Measurements from ENCODE around the gene UNC13C.

The UNC13C gene

GRCh38 chr15:54594115-54594514 is 615.9 kb downstream of the UNC13C start:
- H3K27me3 ChIP-seq: no peaks in the 10 kb centered on the region
- H3K4me2 ChIP-seq: no peak overlapping the region
- no peaks in the 10 kb centered on the region for H3K4me1 ChIP-seq
- H3K9ac ChIP-seq: no peak overlapping the region
- no peaks in the 10 kb centered on the region for H4K20me1 ChIP-seq
- peaks cover 0 to 23% (median 10%) of the 10 kb centered on the region in 11 experiments; a peak in 6 of 22 replicates for H3K9me3 ChIP-seq (replicated peaks in 1 of 11)
- no peak overlapping the region for H3K4me3 ChIP-seq
- no peaks in the 10 kb centered on the region for H3K36me3 ChIP-seq
- TF ChIP-seq Cebpa-rat (IDR thresholded peaks at IDR 0.05): no peak
- no peak overlapping the region for H3K27ac ChIP-seq

- no peak overlapping the region for H3K4me3 ChIP-seq
- no peak overlapping the region for H3K9ac ChIP-seq
- H3K27me3 ChIP-seq: no peaks in the 10 kb centered on the region
- TF ChIP-seq Cebpa-rat (IDR thresholded peaks at IDR 0.05): no peak
- H3K36me3 ChIP-seq: no peaks in the 10 kb centered on the region
- no peak overlapping the region for H3K4me2 ChIP-seq
- no peaks in the 10 kb centered on the region for H4K20me1 ChIP-seq
- H3K27ac ChIP-seq: no peak overlapping the region
- 0 out of 22 replicates have a peak, but pooled peaks cover 0 to 5% (median 0%) of the 10 kb centered on the region in 11 experiments for H3K9me3 ChIP-seq (replicated peaks in 1 of 11)
- no peaks in the 10 kb centered on the region for H3K4me1 ChIP-seq
These were observed 621.1 kb downstream of the UNC13C start for GRCh38 chr15:54599386-54599785.

GRCh38 chr15:54605043-54605442 is 626.8 kb downstream of the UNC13C start:
- Histone ChIP-seq H3K36me3 (no peaks in the 10 kb centered on the region), H4K20me1 (no peaks in the 10 kb centered on the region)

GRCh38 chr15:54605556-54605955 is 627.3 kb downstream of the UNC13C start:
- peaks cover 0 to 17% (median 0%) of the 10 kb centered on the region in 11 experiments; a peak in 8 of 22 replicates for H3K9me3 ChIP-seq (replicated peaks in 1 of 11)
- no peak overlapping the region for H3K4me2 ChIP-seq
- no peak overlapping the region for H3K4me3 ChIP-seq
- H3K27me3 ChIP-seq: no peaks in the 10 kb centered on the region
- H3K4me1 ChIP-seq: no peaks in the 10 kb centered on the region
- H4K20me1 ChIP-seq: no peaks in the 10 kb centered on the region
- no peak overlapping the region for H3K27ac ChIP-seq
- TF ChIP-seq Cebpa-rat (IDR thresholded peaks at IDR 0.05): no peak
- H3K9ac ChIP-seq: no peak overlapping the region
- no peaks in the 10 kb centered on the region for H3K36me3 ChIP-seq

More at GRCh38 chr15:54605043-54605442, 626.8 kb downstream of the UNC13C start:
- H3K4me2 ChIP-seq: no peak overlapping the region
- H3K4me1 ChIP-seq: no peaks in the 10 kb centered on the region
- H3K9me3 ChIP-seq (replicated peaks in 1 of 11): peaks cover 0 to 12% (median 0%) of the 10 kb centered on the region in 11 experiments; a peak in 7 of 22 replicates
- no peaks in the 10 kb centered on the region for H3K27me3 ChIP-seq
- H3K27ac ChIP-seq: no peak overlapping the region
- no peak for TF ChIP-seq Cebpa-rat (IDR thresholded peaks at IDR 0.05)
- no peak overlapping the region for H3K4me3 ChIP-seq
- H3K9ac ChIP-seq: no peak overlapping the region

GRCh38 chr15:54608876-54609835 is 630.9 kb downstream of the UNC13C start:
- peaks cover 4 to 12% (median 8%) of the 10 kb centered on the region in 10 experiments; a peak in 17 of 20 replicates for H3K4me1 ChIP-seq
- H4K20me1 ChIP-seq: no peaks in the 10 kb centered on the region
- H3K27me3 ChIP-seq: no peaks in the 10 kb centered on the region
- no peak overlapping the region for H3K27ac ChIP-seq
- peaks cover 0 to 18% (median 0%) of the 10 kb centered on the region in 11 experiments; a peak in 8 of 22 replicates for H3K9me3 ChIP-seq (replicated peaks in 1 of 11)
- H3K4me2 ChIP-seq: no peak overlapping the region
- no peak for TF ChIP-seq Cebpa-rat (IDR thresholded peaks at IDR 0.05)
- H3K4me3 ChIP-seq: no peak overlapping the region
- no peak overlapping the region for H3K9ac ChIP-seq
- no peaks in the 10 kb centered on the region for H3K36me3 ChIP-seq

GRCh38 chr15:54618120-54618519 is 639.9 kb downstream of the UNC13C start:
- no peak overlapping the region for H3K27ac ChIP-seq
- no peaks in the 10 kb centered on the region for H3K27me3 ChIP-seq
- no peak overlapping the region for H3K9ac ChIP-seq
- no peak for TF ChIP-seq Cebpa-rat (IDR thresholded peaks at IDR 0.05)
- peaks cover 4 to 12% (median 8%) of the 10 kb centered on the region in 10 experiments; a peak in 15 of 20 replicates for H3K4me1 ChIP-seq
- H4K20me1 ChIP-seq: no peaks in the 10 kb centered on the region
- H3K9me3 ChIP-seq (replicated peaks in 1 of 11): no peaks in the 10 kb centered on the region
- H3K36me3 ChIP-seq: no peaks in the 10 kb centered on the region
- H3K4me2 ChIP-seq: no peak overlapping the region
- no peak overlapping the region for H3K4me3 ChIP-seq

GRCh38 chr15:54619180-54619579 is 640.9 kb downstream of the UNC13C start:
- no peaks in the 10 kb centered on the region for H4K20me1 ChIP-seq
- no peak overlapping the region for H3K4me2 ChIP-seq
- no peaks in the 10 kb centered on the region for H3K27me3 ChIP-seq
- H3K9me3 ChIP-seq (replicated peaks in 1 of 11): no peaks in the 10 kb centered on the region
- H3K4me1 ChIP-seq: peaks cover 0 to 4% (median 2%) of the 10 kb centered on the region in 10 experiments; a peak in 13 of 20 replicates
- H3K9ac ChIP-seq: no peak overlapping the region
- no peak overlapping the region for H3K27ac ChIP-seq
- H3K36me3 ChIP-seq: no peaks in the 10 kb centered on the region
- H3K4me3 ChIP-seq: no peak overlapping the region
- TF ChIP-seq Cebpa-rat (IDR thresholded peaks at IDR 0.05): no peak

- Histone ChIP-seq H3K9me3 (replicated peaks in 1 of 11) (no peaks in the 10 kb centered on the region), H4K20me1 (no peaks in the 10 kb centered on the region), H3K4me2 (no peak overlapping the region), H3K27me3 (no peaks in the 10 kb centered on the region), H3K4me3 (no peak overlapping the region), H3K36me3 (no peaks in the 10 kb centered on the region), H3K9ac (no peak overlapping the region), H3K27ac (no peak overlapping the region), H3K4me1 (no peaks in the 10 kb centered on the region)
- no peak for TF ChIP-seq Cebpa-rat (IDR thresholded peaks at IDR 0.05)
These were observed 642.7 kb downstream of the UNC13C start for GRCh38 chr15:54620916-54621315.

- H3K27ac ChIP-seq: no peak overlapping the region
- H3K27me3 ChIP-seq: no peaks in the 10 kb centered on the region
- H3K9me3 ChIP-seq (replicated peaks in 1 of 11): peaks cover 0 to 27% (median 14%) of the 10 kb centered on the region in 11 experiments; a peak in 11 of 22 replicates
- H3K4me1 ChIP-seq: no peaks in the 10 kb centered on the region
- no peak overlapping the region for H3K4me2 ChIP-seq
- no peak overlapping the region for H3K9ac ChIP-seq
- H3K4me3 ChIP-seq: no peak overlapping the region
- no peak for TF ChIP-seq Cebpa-rat (IDR thresholded peaks at IDR 0.05)
- no peaks in the 10 kb centered on the region for H3K36me3 ChIP-seq
- H4K20me1 ChIP-seq: no peaks in the 10 kb centered on the region
These were observed 657.9 kb downstream of the UNC13C start for GRCh38 chr15:54636147-54636546.
